ENCODE measurements around the gene FKBP4. TPM values are rescaled to one million over a fixed set of nuclear protein-coding genes. Genes with fewer than 3 reads are reported as not detected.

The FKBP4 gene
- total and polyA plus RNA-seq, 2 donors, result 23.8 to 50.5 TPM

GRCh38 chr12:2801044-2801783, 6.4 kb downstream of the FKBP4 start:
- Histone ChIP-seq H3K4me3 (ENCODE audit: low read length in 2 of 2) (no peak overlapping the region), H3K27ac (ENCODE audit: low read depth in 1 of 2, low read length in 1 of 2) (no peak overlapping the region), H3K27me3 (ENCODE audit: control insufficient read depth in 2 of 2, insufficient read depth in 1 of 2, low read length in 1 of 2) (no peaks in the 10 kb centered on the region), H3K9me3 (ENCODE audit: control insufficient read depth in 2 of 2, insufficient read depth in 1 of 2, low read length in 1 of 2) (no peaks in the 10 kb centered on the region), H3K4me1 (ENCODE audit: control insufficient read depth in 2 of 2, insufficient read depth in 2 of 2, low read length in 2 of 2) (peaks cover 3 to 4% of the 10 kb centered on the region in 2 donors), H3K36me3 (ENCODE audit: control insufficient read depth in 2 of 2, insufficient read depth in 2 of 2, low read length in 1 of 2) (peaks cover 68 to 83% of the 10 kb centered on the region in 2 donors)
- 95% methylated on average over 16 of the region's 16 CpGs for WGBS
- DNase-seq (ENCODE audit: low read depth in 6 of 9, low spot score in 9 of 9), result no peak

GRCh38 chr12:2803635-2804392, 9.0 kb downstream of the FKBP4 start:
- no peaks in the 10 kb centered on the region for H3K4me1 ChIP-seq (ENCODE audit: control insufficient read depth in 2 of 2, insufficient read depth in 2 of 2, low read length in 2 of 2)
- H3K4me3 ChIP-seq (ENCODE audit: low read length in 2 of 2), result no peak overlapping the region
- no peaks in the 10 kb centered on the region for H3K27me3 ChIP-seq (ENCODE audit: control insufficient read depth in 2 of 2, insufficient read depth in 1 of 2, low read length in 1 of 2)
- peaks cover 50 to 62% of the 10 kb centered on the region in 2 donors for H3K36me3 ChIP-seq (ENCODE audit: control insufficient read depth in 2 of 2, insufficient read depth in 2 of 2, low read length in 1 of 2)
- 90% methylated on average over 7 of the region's 7 CpGs for WGBS
- no peaks in the 10 kb centered on the region for H3K9me3 ChIP-seq (ENCODE audit: control insufficient read depth in 2 of 2, insufficient read depth in 1 of 2, low read length in 1 of 2)
- no peak overlapping the region for H3K27ac ChIP-seq (ENCODE audit: low read depth in 1 of 2, low read length in 1 of 2)
- DNase-seq (ENCODE audit: low read depth in 6 of 9, low spot score in 9 of 9), result no peak

- DNase-seq (ENCODE audit: low read depth in 6 of 9, low spot score in 9 of 9), result no peak
- Histone ChIP-seq H3K9me3 (ENCODE audit: control insufficient read depth in 2 of 2, insufficient read depth in 1 of 2, low read length in 1 of 2) (no peaks in the 10 kb centered on the region), H3K4me3 (ENCODE audit: low read length in 2 of 2) (no peak overlapping the region), H3K27ac (ENCODE audit: low read depth in 1 of 2, low read length in 1 of 2) (no peak overlapping the region), H3K27me3 (ENCODE audit: control insufficient read depth in 2 of 2, insufficient read depth in 1 of 2, low read length in 1 of 2) (no peaks in the 10 kb centered on the region), H3K4me1 (ENCODE audit: control insufficient read depth in 2 of 2, insufficient read depth in 2 of 2, low read length in 2 of 2) (no peaks in the 10 kb centered on the region), H3K36me3 (ENCODE audit: control insufficient read depth in 2 of 2, insufficient read depth in 2 of 2, low read length in 1 of 2) (peaks cover 43 to 54% of the 10 kb centered on the region in 2 donors)
- WGBS, result 97% methylated on average over 5 of the region's 5 CpGs
These were observed 9.8 kb downstream of the FKBP4 start for GRCh38 chr12:2804393-2805142.

GRCh38 chr12:2805143-2805520, 10.4 kb downstream of the FKBP4 start:
- Histone ChIP-seq H3K27ac (ENCODE audit: low read depth in 1 of 2, low read length in 1 of 2) (no peak overlapping the region), H3K4me1 (ENCODE audit: control insufficient read depth in 2 of 2, insufficient read depth in 2 of 2, low read length in 2 of 2) (no peaks in the 10 kb centered on the region), H3K9me3 (ENCODE audit: control insufficient read depth in 2 of 2, insufficient read depth in 1 of 2, low read length in 1 of 2) (no peaks in the 10 kb centered on the region), H3K27me3 (ENCODE audit: control insufficient read depth in 2 of 2, insufficient read depth in 1 of 2, low read length in 1 of 2) (no peaks in the 10 kb centered on the region), H3K4me3 (ENCODE audit: low read length in 2 of 2) (no peak overlapping the region), H3K36me3 (ENCODE audit: control insufficient read depth in 2 of 2, insufficient read depth in 2 of 2, low read length in 1 of 2) (peaks cover 37 to 49% of the 10 kb centered on the region in 2 donors)
- no peak for DNase-seq (ENCODE audit: low read depth in 6 of 9, low spot score in 9 of 9)
- 93% methylated on average over 2 of the region's 2 CpGs for WGBS

GRCh38 chr12:2806700-2807099, 11.9 kb downstream of the FKBP4 start:
- Histone ChIP-seq H3K27me3 (ENCODE audit: control insufficient read depth in 2 of 2, insufficient read depth in 1 of 2, low read length in 1 of 2) (no peaks in the 10 kb centered on the region), H3K9me3 (ENCODE audit: control insufficient read depth in 2 of 2, insufficient read depth in 1 of 2, low read length in 1 of 2) (no peaks in the 10 kb centered on the region), H3K36me3 (ENCODE audit: control insufficient read depth in 2 of 2, insufficient read depth in 2 of 2, low read length in 1 of 2) (peaks cover 21 to 33% of the 10 kb centered on the region in 2 donors), H3K27ac (ENCODE audit: low read depth in 1 of 2, low read length in 1 of 2) (no peak overlapping the region), H3K4me1 (ENCODE audit: control insufficient read depth in 2 of 2, insufficient read depth in 2 of 2, low read length in 2 of 2) (peaks cover 0 to 2% of the 10 kb centered on the region in 2 donors), H3K4me3 (ENCODE audit: low read length in 2 of 2) (no peak overlapping the region)
- no peak for DNase-seq (ENCODE audit: low read depth in 6 of 9, low spot score in 9 of 9)
- 98% methylated on average over 6 of the region's 6 CpGs for WGBS

GRCh38 chr12:2811801-2812200, 17.0 kb downstream of the FKBP4 start:
- no peaks in the 10 kb centered on the region for H3K27me3 ChIP-seq (ENCODE audit: control insufficient read depth in 2 of 2, insufficient read depth in 1 of 2, low read length in 1 of 2)
- peak overlapping the region in 1 of 2 donors; percentile 1 for H3K27ac ChIP-seq (ENCODE audit: low read depth in 1 of 2, low read length in 1 of 2)
- no peaks in the 10 kb centered on the region for H3K9me3 ChIP-seq (ENCODE audit: control insufficient read depth in 2 of 2, insufficient read depth in 1 of 2, low read length in 1 of 2)
- H3K4me1 ChIP-seq (ENCODE audit: control insufficient read depth in 2 of 2, insufficient read depth in 2 of 2, low read length in 2 of 2), result peaks cover 5 to 15% of the 10 kb centered on the region in 2 donors
- H3K36me3 ChIP-seq (ENCODE audit: control insufficient read depth in 2 of 2, insufficient read depth in 2 of 2, low read length in 1 of 2), result peaks cover 0 to 5% of the 10 kb centered on the region in 2 donors
- DNase-seq (ENCODE audit: low read depth in 6 of 9, low spot score in 9 of 9), result no peak
- H3K4me3 ChIP-seq (ENCODE audit: low read length in 2 of 2), result peak overlapping the region in 1 of 2 donors; percentile 66
- whole genome bisulfite sequencing, result 88% methylated on average over 5 of the region's 5 CpGs

- H3K4me3 ChIP-seq (ENCODE audit: low read length in 2 of 2), result peak within 1 kb of the TSS; percentile 57 to 66
- H3K27me3 ChIP-seq (ENCODE audit: control insufficient read depth in 2 of 2, insufficient read depth in 1 of 2, low read length in 1 of 2), result no peaks in the 10 kb centered on the region
- peaks cover 6 to 12% of the 10 kb centered on the region in 2 donors for H3K36me3 ChIP-seq (ENCODE audit: control insufficient read depth in 2 of 2, insufficient read depth in 2 of 2, low read length in 1 of 2)
- under 1% methylated on average over 48 of the region's 48 CpGs for WGBS
- H3K4me1 ChIP-seq (ENCODE audit: control insufficient read depth in 2 of 2, insufficient read depth in 2 of 2, low read length in 2 of 2), result peaks cover 5 to 15% of the 10 kb centered on the region in 2 donors
- no peaks in the 10 kb centered on the region for H3K9me3 ChIP-seq (ENCODE audit: control insufficient read depth in 2 of 2, insufficient read depth in 1 of 2, low read length in 1 of 2)
- H3K27ac ChIP-seq (ENCODE audit: low read depth in 1 of 2, low read length in 1 of 2), result peak within 1 kb of the TSS; percentile 84 to 96
- peak; percentile 96 to 99 (median 97) for DNase-seq (ENCODE audit: low read depth in 6 of 9, low spot score in 9 of 9)
These were observed 17.8 kb downstream of the FKBP4 start, which contains the start of gene ITFG2 for GRCh38 chr12:2812290-2813213. ITFG2 (plus strand) TSS chr12:2812668; CDS start chr12:2812761, 93 bp downstream.
